K562 (cell line): ENCODE data around the gene FMNL2. TPM values are rescaled to one million over a fixed set of nuclear protein-coding genes. Genes with fewer than 3 reads are reported as not detected.

Experiments used
- ATAC-seq: fragments of 200-7000 bp; cut with Tn5 transposase; 3 replicates; pipeline ENCODE4 v1.9.1; 2020; ENCODE audit warnings: moderate library complexity
- BruUV-seq: library from RNA; stranded (reverse); fragments of 400-500 nt; replicated peaks from 2 replicates; lab custom pipeline; 2021; lab: Mats Ljungman, UMichigan
- CTCF ChIA-PET: fragments of 300-600 bp; formaldehyde crosslinking; extraction: SDS; loops from one replicate; lab custom pipeline; 2021; ENCODE audit warnings: low intra/inter-chr PET ratio; lab: Yijun Ruan, JAX
- POLR2A ChIA-PET: fragments of 300-600, 350-650 bp; sonication (Branson Sonifier 250); formaldehyde crosslinking; extraction: SDS; loops from one replicate; lab custom pipeline; 2021; ENCODE audit warnings: antibody characterized with exemption, inconsistent platforms; lab: Yijun Ruan, JAX
- DNase-seq, 4 experiments: peaks; one replicate each; pipeline versions ENCODE4 v3.0.0 to v3.0.0-alpha.2; 2011 to 2018; ENCODE audit warnings: low spot score in 3 of 4, mixed read lengths in 3 of 4; ENCODE audit errors: extremely low read depth in 1 of 4
- FAIRE-seq: peaks from 2 replicates; lab custom pipeline; 2011; peaks lifted over from hg19 to GRCh38; lab: Jason Lieb, UNC
- H2AFZ ChIP-seq: 2 replicates; pipeline ENCODE4 v1.6.0; 2011; ENCODE audit warnings: low read depth, low read length, control low read depth, inconsistent platforms
- H3K27ac ChIP-seq: fragments of 200-600 bp; 3 replicates; pipeline ENCODE4 v1.8.0; 2011; ENCODE audit warnings: low read depth, mild to moderate bottlenecking, control low read depth, inconsistent platforms, low read length, moderate library complexity, mixed read lengths; ENCODE audit errors: extremely low read depth
- H3K27me3 ChIP-seq, 2 experiments: fragments of 300-600 bp in 1 of 2; 2 replicates in 1 of 2; 3 replicates in 1 of 2; pipeline versions ENCODE4 v1.6.0 to v1.8.0; 2011; ENCODE audit warnings: inconsistent platforms in 2 of 2, low read length in 2 of 2, mild to moderate bottlenecking in 1 of 2, mixed read lengths in 1 of 2, moderate library complexity in 1 of 2; ENCODE audit not compliant: control insufficient read depth in 2 of 2, insufficient read depth in 2 of 2
- H3K36me3 ChIP-seq: fragments of 300-600 bp; 3 replicates; pipeline ENCODE4 v1.8.0; 2011; ENCODE audit warnings: mild to moderate bottlenecking, low read length, inconsistent platforms; ENCODE audit not compliant: control insufficient read depth, insufficient read depth
- H3K4me1 ChIP-seq, 2 experiments: fragments of 200-600 bp in 1 of 2; replicated peaks in 1 of 2; 2 replicates in 1 of 2; 3 replicates in 1 of 2; pipeline versions ENCODE4 v1.5.1 to v1.8.0; 2011; ENCODE audit warnings: inconsistent platforms in 2 of 2, low read length in 2 of 2, mild to moderate bottlenecking in 1 of 2, mixed read lengths in 1 of 2, moderate library complexity in 1 of 2; ENCODE audit not compliant: control insufficient read depth in 2 of 2, insufficient read depth in 2 of 2
- H3K4me2 ChIP-seq: 2 replicates; pipeline ENCODE4 v1.6.1; 2011; ENCODE audit warnings: low read length, control low read depth, inconsistent platforms, mixed read lengths; ENCODE audit not compliant: insufficient read depth
- H3K4me3 ChIP-seq: fragments of 200-600 bp; sonication (generic), shearing (Covaris generic); 2 replicates; pipeline ENCODE4 v1.5.1; 2016; ENCODE audit warnings: control low read depth, inconsistent platforms
- H3K79me2 ChIP-seq: fragments of 200-600 bp; 3 replicates; pipeline ENCODE4 v1.8.0; 2011; ENCODE audit warnings: low read length, inconsistent platforms; ENCODE audit not compliant: control insufficient read depth, insufficient read depth
- H3K9ac ChIP-seq, 2 experiments: 2 replicates each; pipeline versions ENCODE4 v1.6.0 to v1.6.1; 2011; ENCODE audit warnings: low read depth in 2 of 2, low read length in 2 of 2, control low read depth in 1 of 2, inconsistent platforms in 1 of 2, mild to moderate bottlenecking in 1 of 2, mixed read lengths in 1 of 2; ENCODE audit not compliant: insufficient read depth in 1 of 2
- H3K9me1 ChIP-seq: one replicate; pipeline ENCODE4 v1.6.0; 2011; ENCODE audit warnings: inconsistent platforms, mild to moderate bottlenecking, low read length, moderate library complexity; ENCODE audit not compliant: control insufficient read depth, insufficient read depth
- H3K9me3 ChIP-seq: replicated peaks from 2 replicates; pipeline ENCODE4 v1.5.1; 2011; ENCODE audit warnings: low read depth, low read length, inconsistent platforms; ENCODE audit not compliant: control insufficient read depth, insufficient read depth
- H4K20me1 ChIP-seq: replicated peaks from 2 replicates; pipeline ENCODE4 v1.6.1; 2011; ENCODE audit warnings: low read length, inconsistent platforms, mixed read lengths; ENCODE audit not compliant: control insufficient read depth, insufficient read depth
- CXXC5 ChIP-seq: fragments of 250-450 bp; sonication (Bioruptor Pico); IDR thresholded peaks from 2 replicates; pipeline ENCODE4 v1.8.0; 2022; ENCODE audit warnings: inconsistent platforms, mild to moderate bottlenecking, moderate library complexity
- KAT8 ChIP-seq: fragments of 450-650 bp; IDR thresholded peaks from 2 replicates; pipeline ENCODE4 v1.6.1; 2016; ENCODE audit warnings: low read depth, mild to moderate bottlenecking
- NR3C1 ChIP-seq: sonication (generic); formaldehyde crosslinking; IDR thresholded peaks from 2 replicates; pipeline ENCODE4 v1.8.1; 2022; ENCODE audit warnings: missing genetic modification reagents
- NR4A1 ChIP-seq, 2 experiments: fragments of 250-450 bp in 1 of 2; fragments of 450-650 bp in 1 of 2; sonication (Bioruptor Pico) in 1 of 2; IDR thresholded peaks; 2 replicates each; pipeline versions ENCODE4 v1.4.0 to v1.6.1; 2016 to 2020; ENCODE audit warnings: mild to moderate bottlenecking in 2 of 2, missing compliant biosample characterization in 1 of 2, missing genetic modification characterization in 1 of 2, moderate library complexity in 1 of 2
- PTBP1 ChIP-seq: fragments of 200-400 bp; formaldehyde crosslinking; IDR thresholded peaks from 2 replicates; pipeline ENCODE4 v1.6.1; 2017; ENCODE audit warnings: low read depth, low read length
- SIN3A ChIP-seq, 2 experiments: fragments of 150-350 bp in 1 of 2; IDR thresholded peaks; 2 replicates each; pipeline ENCODE4 v1.6.1; 2011 to 2016; ENCODE audit warnings: borderline replicate concordance in 2 of 2, low read depth in 2 of 2, low read length in 2 of 2, mild to moderate bottlenecking in 2 of 2, moderate library complexity in 2 of 2; ENCODE audit not compliant: control insufficient read depth in 1 of 2
- ZBTB26 ChIP-seq: fragments of 450-650 bp; formaldehyde crosslinking; IDR thresholded peaks from 2 replicates; pipeline ENCODE4 v1.4.0; 2022; ENCODE audit warnings: missing genetic modification characterization
- ZNF347 ChIP-seq: fragments of 450-650 bp; formaldehyde crosslinking; IDR thresholded peaks from 2 replicates; pipeline ENCODE4 v1.4.0; 2020; ENCODE audit warnings: low read depth, mild to moderate bottlenecking, moderate library complexity
- in situ Hi-C: fragments of 300-500 bp; cut with MboI; formaldehyde crosslinking; loops from 4 replicates; pipeline ENCODE4 v1.15.0; 2018; ENCODE audit warnings: inconsistent platforms, mixed read lengths
- intact Hi-C: fragments of 100-400 bp; cut with micrococcal nuclease; formaldehyde crosslinking; loops from 2 replicates; pipeline ENCODE4 v1.14.2; 2022
- polyA plus RNA-seq, 8 experiments: library from polyadenylated mRNA; depleted of rRNA in 4 of 8; stranded (reverse) in 5 of 8; unstranded in 3 of 8; fragments of >200 nt; fragmentation: Nextera tagmentation in 2 of 8; fragmentation: Illumina TruSeq in 1 of 8; extraction: Ambion mirVana in 2 of 8; extraction: Trizol in 1 of 8; gene quantifications; 2 replicates each; pipeline versions ENCODE4 v1.2.1 to v1.2.3, GENCODE V29; 2011 to 2014; ENCODE audit warnings: inconsistent platforms in 1 of 8, missing spikeins in 1 of 8
- total RNA-seq, 7 experiments: library from RNA; depleted of rRNA in 6 of 7; stranded (reverse); fragments of >200 nt in 6 of 7; fragmentation: Illumina TruSeq in 2 of 7; extraction: Trizol in 2 of 7; gene quantifications; 2 replicates each; pipeline versions ENCODE4 v1.2.1 to v1.2.3, GENCODE V29; 2011 to 2021; ENCODE audit warnings: low replicate concordance in 1 of 7
- TF ChIP-seq, protein P1 (sequence below): fragments of 250-450 bp; sonication (Bioruptor Pico); IDR thresholded peaks from 2 replicates; pipeline ENCODE4 v1.5.0; 2021; ENCODE audit warnings: mild to moderate bottlenecking, borderline replicate concordance

FMNL2 gene
- total and polyA plus RNA-seq, 9 of the 15 experiments (the other 6 are each of a cell fraction or from before 2014, with no cell fraction given), result 0.15 to 0.49 (median 0.24) TPM; not detected in 1

- BruUV-seq, result no TSS peak
- Histone ChIP-seq H3K4me3 (no peak overlapping the region), H3K9me1 (no peaks in the 10 kb centered on the region), H3K9me3 (no peaks in the 10 kb centered on the region), H3K27me3 (no peaks in the 10 kb centered on the region), H3K4me2 (no peak overlapping the region), H3K36me3 (no peaks in the 10 kb centered on the region), H2AFZ (no peak overlapping the region), H3K27ac (no peak overlapping the region), H3K79me2 (no peaks in the 10 kb centered on the region), H4K20me1 (no peaks in the 10 kb centered on the region), H3K9ac (no peak overlapping the region), H3K4me1 (no peaks in the 10 kb centered on the region)
- in situ Hi-C loops (loop anchor here (5.0 kb wide), 1 partner anchor 91 kb away; no protein-coding TSS in a partner anchor), intact Hi-C loops (no loop called here)
- POLR2A ChIA-PET, result interaction anchor here (1.5 kb wide), 1 partner anchor 11 kb away, joined by 5 read pairs; no protein-coding TSS in a partner anchor
- DNase-seq (no peak), ATAC-seq (no peak), FAIRE-seq (no peak)
- CTCF ChIA-PET, result no interaction called here
- TF ChIP-seq ZNF347 (CRISPR knock-in tag), result no peak
- no peak for TF ChIP-seq ZBTB26
- no peak for TF ChIP-seq SIN3A (IDR thresholded peaks at IDR 0.05; ENCODE audit: borderline replicate concordance in 2 of 2, control insufficient read depth in 1 of 2, low read depth in 2 of 2, low read length in 2 of 2)
- no peak for TF ChIP-seq NR3C1
- TF ChIP-seq, protein P1, sequence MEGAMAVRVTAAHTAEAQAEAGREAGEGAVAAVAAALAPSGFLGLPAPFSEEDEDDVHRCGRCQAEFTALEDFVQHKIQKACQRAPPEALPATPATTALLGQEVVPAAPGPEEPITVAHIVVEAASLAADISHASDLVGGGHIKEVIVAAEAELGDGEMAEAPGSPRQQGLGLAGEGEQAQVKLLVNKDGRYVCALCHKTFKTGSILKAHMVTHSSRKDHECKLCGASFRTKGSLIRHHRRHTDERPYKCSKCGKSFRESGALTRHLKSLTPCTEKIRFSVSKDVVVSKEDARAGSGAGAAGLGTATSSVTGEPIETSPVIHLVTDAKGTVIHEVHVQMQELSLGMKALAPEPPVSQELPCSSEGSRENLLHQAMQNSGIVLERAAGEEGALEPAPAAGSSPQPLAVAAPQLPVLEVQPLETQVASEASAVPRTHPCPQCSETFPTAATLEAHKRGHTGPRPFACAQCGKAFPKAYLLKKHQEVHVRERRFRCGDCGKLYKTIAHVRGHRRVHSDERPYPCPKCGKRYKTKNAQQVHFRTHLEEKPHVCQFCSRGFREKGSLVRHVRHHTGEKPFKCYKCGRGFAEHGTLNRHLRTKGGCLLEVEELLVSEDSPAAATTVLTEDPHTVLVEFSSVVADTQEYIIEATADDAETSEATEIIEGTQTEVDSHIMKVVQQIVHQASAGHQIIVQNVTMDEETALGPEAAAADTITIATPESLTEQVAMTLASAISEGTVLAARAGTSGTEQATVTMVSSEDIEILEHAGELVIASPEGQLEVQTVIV (CRISPR knock-in tag), result no peak
- no peak for TF ChIP-seq PTBP1
- TF ChIP-seq CXXC5 (CRISPR knock-in tag), result no peak
- no peak for TF ChIP-seq NR4A1 (CRISPR knock-in tag; IDR thresholded peaks at IDR 0.05)
- TF ChIP-seq NR4A1 (tag; IDR thresholded peaks at IDR 0.05), result no peak
- TF ChIP-seq KAT8, result no peak
Measured at GRCh38 chr2:152292991-152293390, 42.0 kb upstream of the FMNL2 start.
